Activated naive CD4-positive, alpha-beta T cell treated with anti-CD3 and anti-CD28 coated beads, Interleukin-2, amount 10 ng/mL, durations not matched to agents 7 days and 5 days (primary cell): Measurements from ENCODE around the gene SRPX2.
"Not testable (repeated sequence)": the region's sequence is repeated elsewhere in the genome, so short reads cannot be mapped to it uniquely, and the experiment has no call there.

Experiments
- CTCF ChIA-PET: fragments of 350-600 bp; sonication (Branson Sonifier 250); formaldehyde crosslinking; loops from one replicate; lab custom pipeline; 2021; ENCODE audit warnings: antibody characterized with exemption; lab: Charles Lee
- DNase-seq: peaks from one replicate; pipeline ENCODE4 v3.0.0-alpha.2; 2020
- H3K27ac Mint-ChIP-seq: one replicate; pipeline ENCODE4 v1.8.0; 2021; ENCODE audit warnings: mild to moderate bottlenecking, moderate library complexity, mixed read lengths
- H3K27me3 Mint-ChIP-seq: one replicate; pipeline ENCODE4 v1.8.0; 2021; ENCODE audit warnings: mild to moderate bottlenecking, mixed read lengths
- H3K36me3 Mint-ChIP-seq: one replicate; pipeline ENCODE4 v1.8.0; 2021; ENCODE audit warnings: mixed read lengths
- H3K4me1 Mint-ChIP-seq: one replicate; pipeline ENCODE4 v1.8.0; 2021; ENCODE audit warnings: mixed read lengths
- H3K4me3 Mint-ChIP-seq: one replicate; pipeline ENCODE4 v1.8.0; 2021; ENCODE audit warnings: mild to moderate bottlenecking, moderate library complexity, mixed read lengths
- H3K9me3 Mint-ChIP-seq: one replicate; pipeline ENCODE4 v1.8.0; 2021; ENCODE audit warnings: mixed read lengths

Gene SRPX2

GRCh38 chrX:100695302-100695701 lies 51.3 kb downstream of the SRPX2 start:
- no peak overlapping the region for H3K27ac Mint-ChIP-seq
- no peak overlapping the region for H3K4me3 Mint-ChIP-seq
- no peaks in the 10 kb centered on the region for H3K27me3 Mint-ChIP-seq
- no peaks in the 10 kb centered on the region for H3K9me3 Mint-ChIP-seq
- CTCF ChIA-PET, result no interaction called here
- no peaks in the 10 kb centered on the region for H3K4me1 Mint-ChIP-seq
- no peaks in the 10 kb centered on the region for H3K36me3 Mint-ChIP-seq
- DNase-seq, result no peak

- Mint-ChIP-seq H3K36me3 (no peaks in the 10 kb centered on the region), H3K27me3 (no peaks in the 10 kb centered on the region), H3K27ac (no peak overlapping the region), H3K9me3 (no peaks in the 10 kb centered on the region), H3K4me1 (no peaks in the 10 kb centered on the region), H3K4me3 (no peak overlapping the region)
- no peak for DNase-seq
- CTCF ChIA-PET, result no interaction called here
Observed at GRCh38 chrX:100695991-100696390, 52.0 kb downstream of the SRPX2 start.

GRCh38 chrX:100696699-100697351 lies 52.8 kb downstream of the SRPX2 start:
- Mint-ChIP-seq H3K9me3 (no peaks in the 10 kb centered on the region), H3K4me1 (no peaks in the 10 kb centered on the region), H3K27ac (no peak overlapping the region), H3K36me3 (no peaks in the 10 kb centered on the region), H3K4me3 (no peak overlapping the region), H3K27me3 (no peaks in the 10 kb centered on the region)
- CTCF ChIA-PET, result no interaction called here
- DNase-seq, result no peak

GRCh38 chrX:100698551-100698950 lies 54.6 kb downstream of the SRPX2 start:
- Mint-ChIP-seq H3K27me3 (no peaks in the 10 kb centered on the region), H3K9me3 (no peaks in the 10 kb centered on the region), H3K4me1 (no peaks in the 10 kb centered on the region), H3K36me3 (no peaks in the 10 kb centered on the region), H3K27ac (no peak overlapping the region), H3K4me3 (no peak overlapping the region)
- CTCF ChIA-PET, result no interaction called here
- DNase-seq, result no peak

GRCh38 chrX:100700809-100701208 lies 56.8 kb downstream of the SRPX2 start:
- Mint-ChIP-seq H3K27ac (no peak overlapping the region), H3K9me3 (no peaks in the 10 kb centered on the region), H3K4me1 (no peaks in the 10 kb centered on the region), H3K27me3 (no peaks in the 10 kb centered on the region), H3K36me3 (no peaks in the 10 kb centered on the region), H3K4me3 (no peak overlapping the region)
- CTCF ChIA-PET, result no interaction called here
- DNase-seq, result no peak

- H3K27me3 Mint-ChIP-seq, result no peaks in the 10 kb centered on the region
- H3K27ac Mint-ChIP-seq, result no peak overlapping the region
- CTCF ChIA-PET, result no interaction called here
- no peak overlapping the region for H3K4me3 Mint-ChIP-seq
- no peaks in the 10 kb centered on the region for H3K4me1 Mint-ChIP-seq
- H3K36me3 Mint-ChIP-seq, result no peaks in the 10 kb centered on the region
- DNase-seq, result no peak
- H3K9me3 Mint-ChIP-seq, result no peaks in the 10 kb centered on the region
Observed at GRCh38 chrX:100704581-100705203, 60.7 kb downstream of the SRPX2 start.

- Mint-ChIP-seq H3K36me3 (no peaks in the 10 kb centered on the region), H3K27me3 (peaks cover 4% of the 10 kb centered on the region), H3K27ac (no peak overlapping the region), H3K9me3 (no peaks in the 10 kb centered on the region), H3K4me1 (no peaks in the 10 kb centered on the region), H3K4me3 (no peak overlapping the region)
- DNase-seq, result no peak
- CTCF ChIA-PET, result no interaction called here
Observed at GRCh38 chrX:100710816-100711215, 66.8 kb downstream of the SRPX2 start.

- CTCF ChIA-PET, result no interaction called here
Observed at GRCh38 chrX:100717363-100717762, 73.4 kb downstream of the SRPX2 start.

GRCh38 chrX:100719139-100719538 lies 75.1 kb downstream of the SRPX2 start:
- Mint-ChIP-seq H3K27ac (no peak overlapping the region), H3K9me3 (no peaks in the 10 kb centered on the region), H3K36me3 (no peaks in the 10 kb centered on the region), H3K4me1 (no peaks in the 10 kb centered on the region), H3K4me3 (no peak overlapping the region), H3K27me3 (no peaks in the 10 kb centered on the region)
- CTCF ChIA-PET, result no interaction called here
- no peak for DNase-seq

More at GRCh38 chrX:100717363-100717762, 73.4 kb downstream of the SRPX2 start:
- Mint-ChIP-seq H3K36me3 (no peaks in the 10 kb centered on the region), H3K4me3 (no peak overlapping the region), H3K4me1 (no peaks in the 10 kb centered on the region), H3K9me3 (no peaks in the 10 kb centered on the region), H3K27ac (no peak overlapping the region), H3K27me3 (no peaks in the 10 kb centered on the region)
- no peak for DNase-seq

- no peak for DNase-seq
- Mint-ChIP-seq H3K27ac (no peak overlapping the region), H3K4me1 (no peaks in the 10 kb centered on the region), H3K9me3 (no peaks in the 10 kb centered on the region), H3K36me3 (no peaks in the 10 kb centered on the region), H3K4me3 (no peak overlapping the region), H3K27me3 (no peaks in the 10 kb centered on the region)
- CTCF ChIA-PET, result no interaction called here
Observed at GRCh38 chrX:100720301-100720700, 76.3 kb downstream of the SRPX2 start.

- Mint-ChIP-seq H3K4me1 (no peaks in the 10 kb centered on the region), H3K27ac (no peak overlapping the region), H3K27me3 (peaks cover 2% of the 10 kb centered on the region), H3K9me3 (no peaks in the 10 kb centered on the region), H3K4me3 (no peak overlapping the region), H3K36me3 (no peaks in the 10 kb centered on the region)
- CTCF ChIA-PET, result no interaction called here
- DNase-seq, result no peak
Observed at GRCh38 chrX:100721328-100721727, 77.3 kb downstream of the SRPX2 start.

GRCh38 chrX:100724006-100724405 lies 80.0 kb downstream of the SRPX2 start:
- H3K4me3 Mint-ChIP-seq, H3K27ac Mint-ChIP-seq, H3K9me3 Mint-ChIP-seq, DNase-seq, H3K27me3 Mint-ChIP-seq, H3K36me3 Mint-ChIP-seq, H3K4me1 Mint-ChIP-seq, CTCF ChIA-PET: not testable (repeated sequence)
